GM19328 (cell line): Measurements from ENCODE around the gene TEX38.
"Not testable (repeated sequence)": the region's sequence is repeated elsewhere in the genome, so short reads cannot be mapped to it uniquely, and the experiment has no call there.

Source experiments
- ATAC-seq: cut with Tn5 transposase; IDR thresholded peaks from one replicate; pipeline ENCODE4 v1.9.1; 2021; ENCODE audit warnings: mild to moderate bottlenecking, moderate library complexity; ENCODE audit not compliant: unreplicated experiment

TEX38 gene

DNA sequence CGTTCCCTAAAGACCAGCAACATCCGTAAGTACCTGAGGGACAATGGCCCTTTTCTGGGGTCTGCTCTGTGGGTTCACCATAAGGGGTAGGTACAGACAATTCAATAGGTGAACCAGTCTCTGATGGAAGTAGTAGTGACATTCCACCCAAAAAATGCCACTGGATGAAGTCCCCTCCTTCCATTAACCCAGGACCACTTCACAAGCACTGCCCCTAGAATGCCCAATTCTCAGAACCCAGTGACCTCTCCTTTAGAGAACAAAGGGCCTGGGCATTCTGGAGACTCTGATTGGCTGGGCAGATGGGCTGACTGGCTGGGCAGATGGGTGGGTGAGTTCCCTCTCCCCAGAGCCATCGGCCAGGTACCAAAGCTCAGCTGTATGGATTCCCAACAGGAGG, at the start of gene TEX38:
Gene TEX38, plus strand, starts transcription at position 301 of the 400 bp plus-strand sequence. Its CDS starts 81 bp downstream, at position 382.
- no peak for ATAC-seq

DNA sequence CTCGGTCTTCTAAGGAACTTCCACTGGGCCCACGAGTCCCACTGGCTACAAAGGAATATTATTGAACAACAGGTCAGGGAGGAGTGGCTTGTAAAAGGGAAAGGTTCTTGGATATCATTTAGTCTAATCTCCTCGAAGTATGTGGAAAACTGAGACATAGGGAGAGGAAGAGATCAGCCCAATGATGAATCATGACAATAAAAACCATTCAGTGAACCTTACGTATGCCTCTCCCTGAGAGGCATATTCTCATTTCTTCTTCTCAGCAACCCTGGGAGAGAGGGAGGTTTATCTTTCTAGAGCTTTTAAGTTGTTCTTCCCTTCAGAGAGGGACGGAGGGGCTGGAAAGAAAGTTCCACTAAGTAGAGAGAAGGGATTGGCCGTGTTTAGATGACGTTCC, 49.7 kb upstream of the TEX38 start:
- no peak for ATAC-seq

DNA sequence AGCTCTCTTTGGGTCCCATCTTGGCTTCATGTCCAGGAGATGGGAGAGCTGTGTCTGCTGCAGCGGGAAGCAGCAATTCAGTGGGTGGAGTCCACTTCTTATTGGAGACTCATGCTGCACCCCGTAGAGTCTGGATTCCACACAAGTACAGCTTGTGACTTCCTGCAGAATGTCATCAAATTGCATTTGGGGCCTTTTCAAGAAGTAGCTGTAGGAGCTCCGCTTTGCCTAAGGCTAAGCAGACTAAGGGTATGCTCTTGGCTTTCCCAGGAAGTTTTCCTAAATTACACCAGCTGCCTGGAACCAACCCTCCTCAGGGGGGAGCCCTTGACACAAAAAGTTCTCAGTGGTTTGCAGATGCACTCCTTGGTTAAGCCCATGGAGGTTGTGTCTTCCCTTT, 49.3 kb upstream of the TEX38 start:
- ATAC-seq, result no peak

DNA sequence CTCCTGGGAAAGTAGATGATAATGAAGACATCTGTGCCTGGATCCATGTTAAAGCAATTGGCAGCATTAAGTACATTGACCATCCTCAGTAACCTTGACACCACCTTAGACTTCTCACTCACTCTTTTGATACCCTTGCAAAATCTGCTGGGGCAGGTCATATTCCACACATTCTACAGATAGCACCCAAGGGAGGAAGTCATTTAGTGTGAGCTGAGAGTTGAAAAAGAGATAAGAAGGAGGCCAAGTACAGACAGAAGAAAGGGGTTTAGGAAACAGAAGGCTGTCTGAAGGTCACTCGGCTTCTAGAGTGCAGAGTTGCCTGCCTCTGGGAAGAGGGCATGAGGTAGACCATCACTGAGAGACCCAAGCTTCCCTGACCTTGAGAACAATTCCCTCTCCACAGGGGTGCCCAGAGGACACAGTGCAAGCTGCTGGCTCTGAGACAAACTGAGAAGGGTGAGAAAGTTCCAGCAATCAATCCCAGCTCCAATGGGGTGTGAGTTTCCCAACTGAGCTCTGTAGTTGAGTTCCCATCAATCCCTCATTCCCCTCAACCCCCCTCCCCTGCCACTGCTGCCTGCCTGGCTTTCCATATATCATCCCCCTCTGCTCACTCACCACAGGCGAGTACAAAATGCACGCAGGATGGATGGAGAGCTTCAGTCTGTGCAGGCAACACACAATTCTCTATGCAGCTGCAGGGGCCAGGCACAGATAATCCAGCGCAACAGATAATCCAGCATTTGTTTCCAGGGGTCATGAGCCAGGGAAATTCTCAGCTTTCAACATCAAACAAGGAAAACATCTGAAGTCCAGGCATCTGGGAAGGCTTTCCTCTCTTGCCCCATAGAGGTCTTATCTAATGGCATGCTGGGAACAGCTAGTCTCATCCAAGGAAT, 47.7 kb upstream of the TEX38 start:
- no peak for ATAC-seq

DNA sequence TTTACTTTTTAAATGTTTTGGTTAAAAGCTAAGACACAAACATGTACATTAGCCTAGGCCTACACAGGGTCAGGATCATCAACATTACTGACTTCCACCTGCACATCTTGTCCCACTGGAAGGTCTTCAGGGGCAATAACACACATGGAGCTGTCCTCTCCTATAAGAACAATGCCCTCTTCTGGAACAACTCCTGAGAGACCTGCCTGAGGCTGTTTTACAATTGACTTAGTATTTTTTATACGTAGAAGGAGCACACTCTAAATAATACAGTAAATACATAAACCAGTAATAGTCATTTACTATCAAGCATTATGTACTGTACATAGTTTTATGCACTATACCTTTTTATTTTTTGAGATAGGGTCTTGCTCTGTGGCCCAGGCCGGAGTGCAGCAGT, 40.9 kb upstream of the TEX38 start:
- no peak for ATAC-seq

DNA sequence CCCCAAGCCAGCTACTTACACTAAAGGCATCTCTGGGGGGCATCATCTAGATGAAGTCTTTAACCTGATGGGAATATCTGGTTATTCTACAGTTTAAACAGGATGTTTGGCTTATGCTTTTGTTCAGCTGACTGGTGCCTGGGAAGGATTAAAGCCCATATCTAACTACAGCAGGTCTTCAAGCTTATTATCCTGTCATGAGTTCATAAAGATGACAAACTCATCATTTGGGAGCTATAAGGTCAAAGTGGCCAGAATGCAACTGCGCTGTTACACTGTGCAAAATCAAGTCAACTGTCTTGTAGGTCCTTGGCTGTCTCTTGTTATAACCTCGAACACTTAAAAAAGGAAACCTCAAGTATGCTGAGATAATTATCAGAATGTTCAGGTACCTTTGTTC, 36.4 kb upstream of the TEX38 start:
- ATAC-seq, result no peak

DNA sequence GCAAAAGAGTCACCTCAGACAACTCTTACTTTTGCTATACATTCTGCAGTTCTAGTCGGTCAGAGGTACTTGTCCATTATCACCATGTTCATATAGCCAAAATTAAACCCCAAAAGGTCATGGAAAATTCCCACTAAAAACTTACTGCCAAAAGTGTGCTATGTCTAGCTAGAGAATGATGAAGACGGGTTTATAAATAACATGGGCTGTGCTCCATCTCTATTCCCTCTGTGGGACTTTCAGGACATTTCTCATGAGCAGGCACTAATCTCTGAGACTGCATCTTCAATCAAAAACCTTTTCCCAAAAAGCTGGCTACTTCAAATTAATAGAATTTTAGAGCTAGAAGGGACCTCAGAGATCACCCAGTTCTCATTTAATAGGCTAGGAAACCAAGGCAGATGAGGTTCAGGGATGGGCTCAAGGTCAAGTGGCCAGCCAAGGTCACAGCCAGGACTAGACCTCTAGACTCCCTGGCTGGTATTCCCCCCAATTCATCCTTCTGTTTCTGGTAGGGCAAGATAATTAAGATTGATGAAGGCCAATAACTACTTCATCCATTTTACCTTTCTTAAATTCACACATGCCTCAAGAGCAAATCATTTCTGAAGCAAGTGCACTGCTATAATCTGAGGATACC, 34.1 kb upstream of the TEX38 start:
- ATAC-seq, result no peak

DNA sequence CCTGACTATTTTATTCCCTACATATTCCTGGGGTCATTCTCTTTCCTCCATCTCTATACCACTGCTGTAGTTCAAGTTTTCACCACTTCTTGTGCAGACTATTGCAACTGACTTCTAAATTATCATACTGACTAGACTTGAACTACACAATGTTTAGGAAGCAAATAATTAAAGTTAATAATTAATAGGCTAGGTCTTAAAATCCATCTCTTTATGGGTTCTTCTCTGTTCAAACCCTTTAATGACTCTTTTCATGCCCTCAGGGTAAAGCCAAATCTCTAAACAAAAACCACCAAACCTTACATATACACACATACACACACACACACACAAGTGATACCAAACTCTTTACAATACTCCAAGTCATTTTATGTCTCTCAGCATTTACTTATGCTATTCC, 32.7 kb upstream of the TEX38 start:
- ATAC-seq, result no peak

DNA sequence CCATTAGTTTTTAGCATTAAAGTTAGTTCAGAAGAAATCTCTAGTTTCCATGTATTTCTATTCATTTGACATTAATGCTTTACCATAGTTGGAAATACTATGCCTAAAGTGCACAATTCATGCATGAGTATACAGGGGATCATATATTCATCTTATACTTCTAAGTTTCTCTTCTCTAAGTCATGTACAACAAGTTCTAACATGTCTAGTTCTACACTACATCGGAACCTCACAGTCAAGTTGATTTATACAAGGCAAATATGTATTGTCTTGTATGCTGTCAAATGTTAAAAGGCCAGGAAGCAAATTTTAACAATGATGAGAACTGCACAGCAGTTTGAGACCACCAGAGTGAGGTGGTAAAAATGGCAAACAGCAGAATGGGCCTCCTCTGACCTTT, 32.1 kb upstream of the TEX38 start:
- ATAC-seq, result no peak

DNA sequence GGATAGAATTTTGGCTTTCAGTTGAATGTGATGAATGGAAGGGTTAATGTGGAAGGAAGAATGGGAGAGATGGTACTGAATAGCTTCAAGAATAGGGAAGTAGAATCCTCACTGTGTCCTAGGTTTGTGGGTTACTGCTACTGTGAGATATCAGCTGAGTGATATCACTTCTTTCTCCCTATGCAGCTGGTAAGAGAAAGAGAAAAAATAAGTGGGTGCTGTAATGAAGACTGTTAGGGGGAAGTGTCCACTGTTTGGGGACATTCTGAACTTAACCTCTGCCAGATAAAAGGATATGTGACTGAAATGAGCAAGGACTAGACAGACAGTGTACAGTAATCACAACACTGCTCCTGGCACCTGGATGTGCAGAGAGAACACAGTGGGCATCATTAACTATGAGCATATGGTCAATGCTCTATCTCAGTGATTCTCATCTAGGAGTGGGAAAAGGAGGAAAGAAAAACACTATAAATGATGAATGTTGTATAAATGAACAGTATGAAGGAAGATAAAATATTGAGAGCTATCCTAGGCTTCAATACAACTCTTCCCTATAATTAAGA, 29.5 kb upstream of the TEX38 start:
- no peak for ATAC-seq

DNA sequence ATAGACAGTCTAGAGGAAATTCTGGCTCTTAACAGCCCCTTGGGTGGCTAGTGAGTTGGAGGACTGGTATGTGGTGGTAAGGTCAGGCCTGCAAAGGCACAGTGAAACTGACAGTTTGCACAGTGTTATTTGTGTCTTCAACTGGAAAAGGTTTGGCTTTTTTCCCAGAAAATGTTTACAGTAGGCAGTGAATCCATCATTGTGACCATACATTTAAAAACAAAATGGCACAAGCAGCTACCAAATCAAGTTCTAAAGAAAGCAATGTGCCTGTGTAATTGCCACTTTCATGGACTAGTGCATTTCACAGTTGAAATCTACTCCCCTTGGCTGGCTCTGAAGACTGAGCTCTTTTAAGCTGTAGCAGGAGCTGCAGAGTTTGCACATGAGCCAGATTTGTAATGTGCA, 28.3 kb upstream of the TEX38 start:
- ATAC-seq, result no peak

DNA sequence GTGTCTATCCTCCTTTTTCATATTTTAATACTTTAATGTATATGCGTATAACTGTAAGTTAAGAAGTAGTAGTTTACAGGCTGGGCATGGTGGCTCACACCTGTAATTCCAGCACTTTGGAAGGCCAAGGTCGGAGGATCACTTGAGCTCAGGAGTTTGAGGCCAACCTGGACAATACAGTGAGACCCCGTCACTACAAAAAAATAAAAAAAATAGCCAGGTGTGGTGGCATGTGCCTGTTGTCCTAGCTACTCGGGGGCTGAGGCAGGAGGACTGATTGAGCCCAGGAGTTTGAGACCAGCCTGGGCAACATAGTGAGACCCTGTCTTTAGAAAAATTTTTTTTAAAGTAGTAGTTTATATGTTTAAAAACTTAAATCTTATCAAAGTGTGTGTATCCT, 25.8 kb upstream of the TEX38 start:
- ATAC-seq, result no peak

DNA sequence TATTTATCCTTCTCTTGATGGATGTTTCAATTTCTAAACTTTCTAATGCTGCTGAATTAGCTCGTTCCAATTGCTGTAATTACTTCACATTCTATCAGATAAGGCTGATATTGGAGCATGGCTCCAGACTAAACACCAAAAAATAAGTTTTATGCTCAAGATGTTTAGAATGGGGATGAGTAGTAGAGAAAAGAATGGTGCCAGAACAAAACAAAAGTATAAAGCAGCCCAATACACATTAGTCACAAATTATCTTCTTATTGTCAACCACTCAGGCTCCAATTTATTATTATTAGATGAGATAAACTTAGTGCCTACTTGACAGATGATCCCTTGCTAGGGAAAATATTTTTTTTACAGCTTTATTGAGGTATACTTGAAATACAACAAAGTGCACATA, 25.3 kb upstream of the TEX38 start:
- no peak for ATAC-seq

DNA sequence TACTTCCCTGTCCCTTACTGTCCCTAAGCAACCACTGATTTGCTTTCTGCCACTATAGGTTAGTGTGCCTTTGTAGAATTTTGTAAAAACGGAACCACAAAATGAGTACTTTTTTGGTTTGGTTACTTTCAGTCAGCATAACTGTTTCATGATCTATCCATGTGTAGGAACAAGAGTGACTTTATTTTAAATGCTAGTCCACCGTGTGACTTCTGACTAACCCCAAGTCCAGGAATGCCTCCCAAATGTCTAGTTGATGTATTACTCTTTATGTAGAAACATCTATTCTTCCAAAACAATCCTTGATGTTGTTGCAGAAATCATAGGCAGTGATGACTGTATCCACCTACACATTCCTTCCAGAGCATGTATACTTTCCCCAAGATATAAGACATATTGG, 24.8 kb upstream of the TEX38 start:
- no peak for ATAC-seq

DNA sequence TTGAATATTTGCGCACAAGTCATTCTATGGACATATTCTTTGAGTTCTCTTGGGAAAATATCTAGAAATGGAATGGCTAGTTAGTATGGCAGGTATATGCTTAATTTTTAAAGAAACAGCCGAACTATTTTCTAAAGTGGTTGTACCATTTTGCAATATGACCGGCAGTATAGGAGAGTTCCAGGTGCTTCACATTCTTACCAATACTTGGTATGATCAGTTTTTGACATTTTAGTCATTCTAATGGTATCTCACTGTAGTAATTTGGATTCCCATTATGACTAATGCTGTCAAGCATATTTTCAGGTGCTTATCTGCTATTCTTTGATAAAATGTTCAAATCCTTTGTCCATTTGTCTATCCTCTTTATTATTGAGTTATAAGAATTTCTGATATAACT, 24.0 kb upstream of the TEX38 start:
- no peak for ATAC-seq

DNA sequence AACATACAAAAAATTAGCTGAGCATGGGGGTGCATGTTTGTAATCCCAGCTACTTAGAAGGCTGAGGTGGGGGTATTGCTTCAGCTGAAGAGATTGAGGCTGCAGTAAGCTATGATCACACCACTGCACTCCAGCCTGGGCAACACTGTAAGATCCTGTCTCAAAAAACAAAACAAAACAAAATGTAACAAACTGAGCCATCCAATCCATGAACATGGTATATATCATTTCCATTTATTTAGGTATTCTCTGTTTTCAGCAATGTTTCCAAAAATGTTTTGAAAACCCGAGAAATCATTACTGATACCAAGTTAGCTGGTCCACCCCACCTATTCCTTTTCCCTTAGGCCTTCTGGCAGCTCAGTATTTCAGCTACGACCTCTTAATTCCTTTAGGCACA, 21.9 kb upstream of the TEX38 start:
- ATAC-seq, result no peak

DNA sequence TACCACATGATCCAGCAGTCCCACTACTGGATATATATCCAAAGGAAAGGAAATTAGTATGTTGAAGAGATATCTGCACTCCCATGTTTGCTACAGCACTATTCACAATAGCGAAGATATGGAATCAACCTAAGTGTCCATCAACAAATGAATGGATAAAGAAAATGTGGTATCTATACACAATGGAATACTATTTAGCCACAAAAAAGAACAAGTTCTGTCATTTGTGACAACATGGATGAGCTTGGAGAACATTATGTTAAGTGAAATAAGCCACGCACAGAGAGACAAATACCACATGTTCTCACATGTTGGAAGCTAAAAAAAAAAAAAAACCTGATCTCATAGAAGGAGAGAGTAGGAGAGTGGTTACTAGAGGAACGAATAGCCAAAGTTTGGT, 21.2 kb upstream of the TEX38 start:
- no peak for ATAC-seq

DNA sequence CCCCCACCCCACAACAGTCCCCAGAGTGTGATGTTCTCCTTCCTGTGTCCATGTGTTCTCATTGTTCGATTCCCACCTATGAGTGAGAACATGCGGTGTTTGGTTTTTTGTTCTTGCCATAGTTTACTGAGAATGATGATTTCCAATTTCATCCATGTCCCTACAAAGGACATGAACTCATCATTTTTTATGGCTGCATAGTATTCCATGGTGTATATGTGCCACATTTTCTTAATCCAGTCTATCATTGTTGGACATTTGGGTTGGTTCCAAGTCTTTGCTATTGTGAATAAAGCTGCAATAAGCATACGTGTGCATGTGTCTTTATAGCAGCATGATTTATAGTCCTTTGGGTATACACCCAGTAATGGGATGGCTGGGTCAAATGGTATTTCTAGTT, 20.5 kb upstream of the TEX38 start:
- ATAC-seq, result not testable (repeated sequence)

DNA sequence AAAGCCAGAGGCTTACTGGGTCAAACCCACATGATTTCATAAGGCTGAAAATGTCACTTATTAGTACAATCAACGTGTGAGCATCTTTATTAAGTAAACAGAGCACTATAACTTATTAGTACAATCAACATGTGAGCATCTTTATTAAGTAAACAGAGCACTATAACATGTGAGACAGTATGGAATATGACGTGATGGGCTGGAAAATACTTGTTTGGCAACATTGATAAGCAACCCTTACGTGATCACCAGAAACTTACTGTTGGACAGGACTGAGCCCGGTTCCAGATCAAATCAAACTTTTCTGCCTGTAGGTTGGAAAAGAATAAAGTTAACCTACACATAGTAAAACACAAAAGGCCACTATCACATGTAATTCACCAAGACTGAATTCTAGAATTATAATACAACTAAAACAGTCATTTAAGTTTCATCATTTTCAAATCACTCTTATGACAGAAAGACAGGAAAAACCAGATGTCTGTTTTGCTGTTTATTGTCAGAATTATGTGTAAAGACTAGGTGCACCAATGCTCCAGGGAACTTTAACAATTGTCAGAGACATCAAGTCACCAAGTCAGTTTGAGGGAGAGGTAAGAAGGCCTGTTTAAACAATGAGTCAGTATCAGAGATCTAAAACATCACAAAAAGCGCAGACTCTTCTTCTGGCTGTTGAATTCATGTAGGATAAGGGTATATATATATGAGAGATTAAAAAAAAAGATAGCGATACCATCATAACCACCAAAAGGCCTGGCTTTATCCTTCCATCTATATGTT, 19.1 kb upstream of the TEX38 start:
- no peak for ATAC-seq

DNA sequence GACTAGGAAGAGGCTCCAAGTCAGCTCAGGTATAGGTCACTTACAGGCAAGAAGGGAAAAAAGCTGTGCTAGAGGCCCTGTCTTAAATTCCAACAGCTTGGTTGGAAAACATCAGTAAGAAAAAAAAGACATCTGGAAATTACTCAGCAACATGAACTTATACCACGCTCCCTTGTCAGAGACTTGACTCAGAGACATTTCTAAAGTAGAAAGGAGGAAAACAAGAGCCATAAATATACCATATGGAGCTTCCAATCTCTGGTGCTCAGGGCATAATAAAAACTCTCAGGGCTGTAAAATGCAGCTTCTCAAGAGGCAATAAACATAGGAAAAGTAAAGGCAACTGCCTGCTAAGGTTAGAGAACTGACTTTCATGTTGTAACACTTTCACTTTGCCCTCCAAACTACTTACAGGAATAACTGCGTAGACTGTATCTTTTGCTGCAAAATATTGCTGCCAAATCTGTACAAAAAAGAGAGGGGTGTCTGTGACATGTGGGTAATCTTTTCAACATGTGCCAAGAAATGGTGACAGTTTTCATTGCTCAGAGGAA, 18.2 kb upstream of the TEX38 start:
- ATAC-seq, result no peak

DNA sequence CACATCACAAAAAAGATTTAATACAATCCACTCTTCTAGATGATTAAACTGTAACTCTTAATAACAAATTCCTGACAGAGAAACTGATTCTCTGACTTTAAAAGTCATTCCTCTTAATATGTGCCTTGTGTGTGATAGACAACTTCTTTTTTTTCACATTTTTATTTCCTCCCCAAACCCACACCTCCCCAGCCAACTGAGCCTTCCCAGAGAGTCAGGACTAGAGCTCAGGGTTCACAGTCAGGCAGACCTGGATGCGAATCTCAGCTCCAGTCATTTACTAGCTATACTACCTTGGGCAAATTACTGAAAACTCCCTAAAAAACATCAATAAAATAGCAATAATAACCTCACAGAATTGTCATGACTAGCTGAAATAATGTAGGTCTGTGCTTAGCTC, 17.6 kb upstream of the TEX38 start:
- ATAC-seq, result no peak
